HCT116 (cell line): ENCODE data around the gene TPRG1. TPM values are rescaled to one million over a fixed set of nuclear protein-coding genes. Genes with fewer than 3 reads are reported as not detected.

ENCODE experiments used
- ATAC-seq: fragments of 200-7000 bp; cut with Tn5 transposase; 2 replicates; pipeline ENCODE4 v1.9.1; 2020; ENCODE audit warnings: mild to moderate bottlenecking, moderate library complexity
- BruUV-seq: library from RNA; stranded (reverse); fragments of 400-500 nt; replicated peaks from 2 replicates; lab custom pipeline; 2021; lab: Mats Ljungman, UMichigan
- CTCF ChIA-PET: fragments of 300-600 bp; sonication (Branson Sonifier 250); formaldehyde crosslinking; loops from one replicate; lab custom pipeline; 2021; ENCODE audit warnings: antibody characterized with exemption; lab: Charles Lee
- POLR2A ChIA-PET: fragments of 300-600, 350-600 bp; sonication (Branson Sonifier 250); formaldehyde crosslinking; loops from one replicate; lab custom pipeline; 2021; ENCODE audit warnings: antibody characterized with exemption; lab: Charles Lee
- RAD21 ChIA-PET, 2 experiments: fragments of 300-600 bp; sonication (Branson Sonifier 250); formaldehyde crosslinking; loops; one replicate each; lab custom pipeline; 2023; ENCODE audit warnings: low total read pairs in 2 of 2; ENCODE audit not compliant: uncharacterized antibody in 2 of 2, unreplicated experiment in 2 of 2, low non-redundant PET in 1 of 2; lab: Charles Lee
- DNase-seq: peaks from one replicate; pipeline ENCODE4 v3.0.0-alpha.2; 2010; ENCODE audit warnings: low read depth, low spot score
- H2AFZ ChIP-seq: fragments of 200-600 bp; shearing (Covaris generic), sonication (generic); 2 replicates; pipeline ENCODE4 v1.6.1; 2017; ENCODE audit warnings: low read depth, mixed run types, mixed read lengths, antibody characterized with exemption, low read length; ENCODE audit not compliant: poor library complexity, severe bottlenecking
- H3K27ac ChIP-seq: 2 replicates; pipeline ENCODE4 v1.5.1; 2012; ENCODE audit warnings: low read depth, low read length
- H3K27me3 ChIP-seq: fragments of 200-600 bp; sonication (generic); 2 replicates; pipeline ENCODE4 v1.6.1; 2016; ENCODE audit warnings: mixed run types, low read length, mixed read lengths; ENCODE audit not compliant: insufficient read depth
- H3K36me3 ChIP-seq, 2 experiments: fragments of 200-500 bp in 1 of 2; fragments of 200-600 bp in 1 of 2; sonication (Bioruptor generic) in 1 of 2; sonication (generic) in 1 of 2; 2 replicates each; pipeline versions ENCODE4 v1.5.1 to v1.6.1; 2014 to 2016; ENCODE audit warnings: low read length in 2 of 2, inconsistent platforms in 1 of 2, mixed read lengths in 1 of 2, mixed run types in 1 of 2; ENCODE audit not compliant: insufficient read depth in 2 of 2, control insufficient read depth in 1 of 2
- H3K4me1 ChIP-seq, 2 experiments: fragments of 200-600 bp in 1 of 2; sonication (generic) in 1 of 2; 2 replicates each; pipeline versions ENCODE4 v1.5.1 to v1.6.1; 2012 to 2017; ENCODE audit warnings: low read length in 2 of 2, inconsistent platforms in 1 of 2, mild to moderate bottlenecking in 1 of 2, mixed read lengths in 1 of 2, mixed run types in 1 of 2, moderate library complexity in 1 of 2; ENCODE audit not compliant: insufficient read depth in 2 of 2, control insufficient read depth in 1 of 2
- H3K4me2 ChIP-seq: fragments of 200-600 bp; sonication (generic); 2 replicates; pipeline ENCODE4 v1.6.1; 2017; ENCODE audit warnings: mixed run types, low read length, mixed read lengths
- H3K4me3 ChIP-seq, 2 experiments: fragments of 200-600 bp in 1 of 2; sonication (generic) in 1 of 2; replicated peaks in 1 of 2; 2 replicates each; pipeline ENCODE4 v1.5.1; 2011 to 2016; ENCODE audit warnings: low read length in 2 of 2, control low read depth in 1 of 2, low read depth in 1 of 2, mild to moderate bottlenecking in 1 of 2, mixed read lengths in 1 of 2, mixed run types in 1 of 2
- H3K79me2 ChIP-seq: fragments of 200-600 bp; sonication (generic); 2 replicates; pipeline ENCODE4 v1.6.1; 2017; ENCODE audit warnings: mild to moderate bottlenecking, mixed run types, low read length, moderate library complexity, mixed read lengths; ENCODE audit not compliant: insufficient read depth
- H3K9ac ChIP-seq: fragments of 200-600 bp; sonication (generic); 2 replicates; pipeline ENCODE4 v1.6.1; 2016; ENCODE audit warnings: low read length, mixed read lengths
- H3K9me2 ChIP-seq: fragments of 200-600 bp; sonication (generic), shearing (Covaris generic); 2 replicates; pipeline ENCODE4 v1.6.1; 2017; ENCODE audit warnings: mixed run types, mild to moderate bottlenecking, moderate library complexity; ENCODE audit not compliant: insufficient read depth
- H3K9me3 ChIP-seq, 2 experiments: fragments of 200-500 bp in 1 of 2; fragments of 200-600 bp in 1 of 2; sonication (Bioruptor generic) in 1 of 2; sonication (generic) in 1 of 2; 2 replicates each; pipeline ENCODE4 v1.6.1; 2014 to 2017; ENCODE audit warnings: low read length in 2 of 2, mixed read lengths in 2 of 2, inconsistent platforms in 1 of 2, low read depth in 1 of 2, mild to moderate bottlenecking in 1 of 2, mixed run types in 1 of 2, moderate library complexity in 1 of 2; ENCODE audit not compliant: control insufficient read depth in 1 of 2, insufficient read depth in 1 of 2
- H4K20me1 ChIP-seq: fragments of 200-600 bp; sonication (generic), shearing (Covaris generic); 2 replicates; pipeline ENCODE4 v1.6.1; 2017; ENCODE audit warnings: mixed run types, mild to moderate bottlenecking, moderate library complexity; ENCODE audit not compliant: insufficient read depth
- CBX3 ChIP-seq: IDR thresholded peaks from 2 replicates; pipeline ENCODE4 v1.6.1; 2012; ENCODE audit warnings: low read depth
- CEBPB ChIP-seq: IDR thresholded peaks from 2 replicates; pipeline ENCODE4 v1.6.1; 2012; ENCODE audit warnings: low read depth
- EGR1 ChIP-seq: IDR thresholded peaks from 2 replicates; pipeline ENCODE4 v1.6.1; 2012; ENCODE audit warnings: low read depth
- ELF1 ChIP-seq: IDR thresholded peaks from 2 replicates; pipeline ENCODE4 v1.6.1; 2012; ENCODE audit warnings: low read depth, borderline replicate concordance
- FOSL1 ChIP-seq: IDR thresholded peaks from 2 replicates; pipeline ENCODE4 v1.6.1; 2012; ENCODE audit warnings: low read depth
- JUND ChIP-seq: IDR thresholded peaks from 2 replicates; pipeline ENCODE4 v1.6.1; 2012
- POLR2A ChIP-seq: IDR thresholded peaks from 2 replicates; pipeline ENCODE4 v1.7.0; 2011; ENCODE audit warnings: borderline replicate concordance; ENCODE audit not compliant: insufficient read depth, insufficient read length; ENCODE audit errors: extremely low read depth
- POLR2AphosphoS5 ChIP-seq: IDR thresholded peaks from 2 replicates; pipeline ENCODE4 v1.6.1; 2011; ENCODE audit warnings: mild to moderate bottlenecking, low read depth, low read length, moderate library complexity
- RAD21 ChIP-seq: IDR thresholded peaks from 2 replicates; pipeline ENCODE4 v1.6.1; 2012; ENCODE audit warnings: low read depth, mild to moderate bottlenecking
- REST ChIP-seq: IDR thresholded peaks from 2 replicates; pipeline ENCODE4 v1.6.1; 2012; ENCODE audit warnings: low read depth
- SIN3A ChIP-seq: IDR thresholded peaks from 2 replicates; pipeline ENCODE4 v1.6.1; 2012; ENCODE audit warnings: low read depth
- SP1 ChIP-seq: IDR thresholded peaks from 2 replicates; pipeline ENCODE4 v1.6.1; 2012; ENCODE audit warnings: low read depth
- SRF ChIP-seq: IDR thresholded peaks from 2 replicates; pipeline ENCODE4 v1.6.1; 2012; ENCODE audit warnings: low read depth
- TCF7L2 ChIP-seq: IDR thresholded peaks from 2 replicates; pipeline ENCODE4 v1.7.0; 2011; ENCODE audit warnings: borderline replicate concordance, inconsistent platforms; ENCODE audit not compliant: insufficient read depth, insufficient read length; ENCODE audit errors: extremely low read depth
- YY1 ChIP-seq: IDR thresholded peaks from 2 replicates; pipeline ENCODE4 v1.6.1; 2011; ENCODE audit warnings: low read length, low read depth, moderate library complexity, mild to moderate bottlenecking; ENCODE audit not compliant: insufficient replicate concordance; ENCODE audit errors: extremely low read depth
- ZFX ChIP-seq: fragments of 450-650 bp; IDR thresholded peaks from 2 replicates; pipeline ENCODE4 v1.6.1; 2017
- ZNF274 ChIP-seq: fragments of 200-500 bp; sonication (Bioruptor generic); IDR thresholded peaks from 2 replicates; pipeline ENCODE4 v1.6.1; 2014; ENCODE audit warnings: mild to moderate bottlenecking, low read depth, low read length, inconsistent platforms
- intact Hi-C: fragments of 100-400 bp; cut with micrococcal nuclease; formaldehyde crosslinking; loops from 2 replicates; pipeline ENCODE4 v1.10.0; 2022
- total RNA-seq: library from RNA; stranded (reverse); gene quantifications from one replicate; pipeline ENCODE4 v1.2.1, GENCODE V29; 2021; ENCODE audit not compliant: unreplicated experiment
- TF ChIP-seq, protein P1 (sequence below): IDR thresholded peaks from 2 replicates; pipeline ENCODE4 v1.6.1; 2012
- TF ChIP-seq, protein P2 (sequence below), 3 experiments: fragments of 200-600 bp in 1 of 3; sonication (generic) in 1 of 3; IDR thresholded peaks in 2 of 3; conservative IDR thresholded peaks in 1 of 3; 2 replicates each; pipeline ENCODE4 v1.5.1; 2012 to 2017; ENCODE audit warnings: low read depth in 2 of 3, low read length in 2 of 3, antibody characterized with exemption in 1 of 3, borderline replicate concordance in 1 of 3, control low read depth in 1 of 3, mild to moderate bottlenecking in 1 of 3, mixed read lengths in 1 of 3, mixed run types in 1 of 3, moderate library complexity in 1 of 3; ENCODE audit not compliant: insufficient read depth in 1 of 3
- TF ChIP-seq, protein P3 (sequence below): IDR thresholded peaks from 2 replicates; pipeline ENCODE4 v1.6.1; 2012

The TPRG1 gene
- total RNA-seq, 1 experiment from 2014 or later = 2.8 TPM

GRCh38 chr3:189324538-189325138 is 152.9 kb downstream of the TPRG1 start:
- Histone ChIP-seq H3K9me2 (no peaks in the 10 kb centered on the region), H3K4me1 (peaks cover 20 to 23% of the 10 kb centered on the region in 2 experiments), H3K9ac (no peak overlapping the region), H2AFZ (peak overlapping the region; percentile 1), H4K20me1 (no peaks in the 10 kb centered on the region), H3K4me3 (peak overlapping the region in 1 of 2 experiments; percentile 9; a peak in 1 of 4 replicates), H3K27ac (0 out of 2 replicates have a peak overlapping the region, but pooled peaks have one; percentile 1), H3K27me3 (peaks cover 68% of the 10 kb centered on the region), H3K79me2 (no peaks in the 10 kb centered on the region), H3K36me3 (no peaks in the 10 kb centered on the region), H3K4me2 (peak overlapping the region; percentile 45), H3K9me3 (no peaks in the 10 kb centered on the region)
- ATAC-seq (peak; percentile 97), DNase-seq (peak; percentile 99)
- POLR2A ChIA-PET = no interaction called here
- RAD21 ChIA-PET = interaction anchor here (0.7 to 1.0 kb wide), 2 partner anchors 13 to 624 kb away, joined by 3 read pairs; no protein-coding TSS in a partner anchor
- CTCF ChIA-PET = no interaction called here
- intact Hi-C loops = no loop called here
- no TSS peak for BruUV-seq
- TF ChIP-seq RAD21 (peak; percentile 50), ELF1 (no peak; the same call in 1 of the 2 replicates), EGR1 (peak; percentile 5; the same call in 1 of the 2 replicates), CBX3 (peak; percentile 99), SIN3A (peak; percentile 99), SRF (peak; percentile 82; the same call in 1 of the 2 replicates), ZNF274 (no peak), YY1 (no peak), POLR2AphosphoS5 (peak; percentile 94), JUND (peak; percentile 96), CEBPB (peak; percentile 95), SP1 (peak; percentile 96), REST (no peak), ZFX (peak; percentile 43; the same call in 1 of the 2 replicates), POLR2A (no peak), FOSL1 (peak; percentile 91), TCF7L2 (peak; percentile 91)
- TF ChIP-seq, protein P1, sequence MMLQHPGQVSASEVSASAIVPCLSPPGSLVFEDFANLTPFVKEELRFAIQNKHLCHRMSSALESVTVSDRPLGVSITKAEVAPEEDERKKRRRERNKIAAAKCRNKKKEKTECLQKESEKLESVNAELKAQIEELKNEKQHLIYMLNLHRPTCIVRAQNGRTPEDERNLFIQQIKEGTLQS = no peak
- TF ChIP-seq, protein P2, sequence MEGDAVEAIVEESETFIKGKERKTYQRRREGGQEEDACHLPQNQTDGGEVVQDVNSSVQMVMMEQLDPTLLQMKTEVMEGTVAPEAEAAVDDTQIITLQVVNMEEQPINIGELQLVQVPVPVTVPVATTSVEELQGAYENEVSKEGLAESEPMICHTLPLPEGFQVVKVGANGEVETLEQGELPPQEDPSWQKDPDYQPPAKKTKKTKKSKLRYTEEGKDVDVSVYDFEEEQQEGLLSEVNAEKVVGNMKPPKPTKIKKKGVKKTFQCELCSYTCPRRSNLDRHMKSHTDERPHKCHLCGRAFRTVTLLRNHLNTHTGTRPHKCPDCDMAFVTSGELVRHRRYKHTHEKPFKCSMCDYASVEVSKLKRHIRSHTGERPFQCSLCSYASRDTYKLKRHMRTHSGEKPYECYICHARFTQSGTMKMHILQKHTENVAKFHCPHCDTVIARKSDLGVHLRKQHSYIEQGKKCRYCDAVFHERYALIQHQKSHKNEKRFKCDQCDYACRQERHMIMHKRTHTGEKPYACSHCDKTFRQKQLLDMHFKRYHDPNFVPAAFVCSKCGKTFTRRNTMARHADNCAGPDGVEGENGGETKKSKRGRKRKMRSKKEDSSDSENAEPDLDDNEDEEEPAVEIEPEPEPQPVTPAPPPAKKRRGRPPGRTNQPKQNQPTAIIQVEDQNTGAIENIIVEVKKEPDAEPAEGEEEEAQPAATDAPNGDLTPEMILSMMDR (IDR thresholded peaks at IDR 0.05 in 2 of 3, conservative IDR thresholded peaks at IDR 0.05 in 1 of 3; ENCODE audit: borderline replicate concordance in 1 of 3, insufficient read depth in 1 of 3, low read depth in 2 of 3, low read length in 2 of 3) = no peak
- TF ChIP-seq, protein P3, sequence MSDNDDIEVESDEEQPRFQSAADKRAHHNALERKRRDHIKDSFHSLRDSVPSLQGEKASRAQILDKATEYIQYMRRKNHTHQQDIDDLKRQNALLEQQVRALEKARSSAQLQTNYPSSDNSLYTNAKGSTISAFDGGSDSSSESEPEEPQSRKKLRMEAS = peak; percentile 97
